Natural killer cell (primary cell): ENCODE measurements around the gene CCAR1. TPM values are rescaled to one million over a fixed set of nuclear protein-coding genes. Genes with fewer than 3 reads are reported as not detected.

Experiments
- ATAC-seq, 3 donors: fragments of 150-1000 bp in 2 of 3; fragments of 200-7000 bp in 1 of 3; cut with Tn5 transposase; 1 replicate in 1 of 3; 2 replicates in 2 of 3; pipeline ENCODE4 v1.10.0; 2021; ENCODE audit warnings: mild to moderate bottlenecking in 2 of 3, moderate library complexity in 2 of 3
- DNase-seq, 2 donors: peaks; one replicate each; pipeline versions ENCODE4 v3.0.0 to v3.0.0-alpha.2; 2013 to 2021; ENCODE audit warnings: mixed read lengths in 1 of 2
- H3K27ac ChIP-seq: one replicate; pipeline ENCODE4 v1.5.1; 2013; ENCODE audit warnings: mild to moderate bottlenecking, low read length
- H3K27me3 ChIP-seq: one replicate; pipeline ENCODE4 v1.6.1; 2013; ENCODE audit warnings: low read length; ENCODE audit not compliant: control insufficient read depth, insufficient read depth
- H3K36me3 ChIP-seq: one replicate; pipeline ENCODE4 v1.6.1; 2013; ENCODE audit warnings: low read length; ENCODE audit not compliant: control insufficient read depth, insufficient read depth
- H3K4me1 ChIP-seq: one replicate; pipeline ENCODE4 v1.6.1; 2013; ENCODE audit warnings: low read length; ENCODE audit not compliant: control insufficient read depth, insufficient read depth
- H3K4me3 ChIP-seq: one replicate; pipeline ENCODE4 v1.5.1; 2013; ENCODE audit warnings: low read length
- H3K9me3 ChIP-seq: one replicate; pipeline ENCODE4 v1.6.1; 2013; ENCODE audit warnings: low read length; ENCODE audit not compliant: control insufficient read depth, insufficient read depth
- H3K27ac Mint-ChIP-seq, 2 donors: one replicate each; pipeline ENCODE4 v1.8.0; 2022; ENCODE audit warnings: mild to moderate bottlenecking in 2 of 2, mixed read lengths in 2 of 2, moderate library complexity in 1 of 2
- H3K27me3 Mint-ChIP-seq, 2 donors: one replicate each; pipeline ENCODE4 v1.8.0; 2022; ENCODE audit warnings: low read depth in 2 of 2, mixed read lengths in 2 of 2
- H3K36me3 Mint-ChIP-seq: one replicate; pipeline ENCODE4 v1.8.0; 2022; ENCODE audit warnings: mixed read lengths
- H3K4me1 Mint-ChIP-seq, 2 donors: one replicate each; pipeline ENCODE4 v1.8.0; 2022; ENCODE audit warnings: mixed read lengths in 2 of 2
- H3K4me3 Mint-ChIP-seq: one replicate; pipeline ENCODE4 v1.8.0; 2022; ENCODE audit warnings: mild to moderate bottlenecking, moderate library complexity, mixed read lengths
- H3K9me3 Mint-ChIP-seq, 2 donors: one replicate each; pipeline ENCODE4 v1.8.0; 2022; ENCODE audit warnings: mixed read lengths in 2 of 2
- WGBS: methylation state at CpG from one replicate; pipeline ENCODE4 v1.1.7; 2013; ENCODE audit warnings: missing lambda C conversion rate; ENCODE audit not compliant: insufficient coverage; 5-methylcytosine and 5-hydroxymethylcytosine counted together
- intact Hi-C: fragments of 100-400 bp; cut with micrococcal nuclease; formaldehyde crosslinking; loops from one replicate; pipeline ENCODE4 v1.14.2; 2022
- total RNA-seq, 4 donors: library from RNA; stranded (reverse); fragments of 120-200 nt in 1 of 4; gene quantifications; one replicate each; pipeline versions ENCODE4 v1.2.3 to v1.2.4, GENCODE V29; 2013 to 2022
- TF ChIP-seq, protein P1 (sequence below): fragments of 200-600 bp; IDR thresholded peaks from one replicate; pipeline ENCODE4 v1.8.0; 2022; ENCODE audit warnings: antibody characterized with exemption

Gene CCAR1
- total RNA-seq, 3 donors from 2014 or later (not counting 1 experiment from before 2014, with no cell fraction given) = 73.7 to 84.1 (median 77.6) TPM

DNA sequence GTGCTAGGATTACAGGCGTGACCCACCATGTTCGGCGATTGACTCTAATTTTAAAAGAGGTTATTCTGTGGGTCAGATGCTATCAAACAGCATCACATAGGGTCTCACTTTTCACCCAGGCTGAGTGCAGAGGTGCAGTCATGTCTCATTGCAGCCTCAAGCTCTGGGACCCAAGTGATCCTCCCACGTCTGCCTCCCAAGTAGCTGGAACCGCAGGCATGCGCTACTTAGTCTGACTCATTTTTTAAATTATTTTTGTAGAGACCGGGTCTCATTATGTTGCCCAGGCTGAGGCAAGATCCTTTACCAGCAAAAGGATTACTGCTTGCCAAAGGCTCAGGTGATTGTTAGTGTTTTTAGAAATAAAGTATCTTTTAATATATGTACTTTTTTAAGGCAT is 63.4 kb downstream of the CCAR1 start:
- TF ChIP-seq, protein P1, sequence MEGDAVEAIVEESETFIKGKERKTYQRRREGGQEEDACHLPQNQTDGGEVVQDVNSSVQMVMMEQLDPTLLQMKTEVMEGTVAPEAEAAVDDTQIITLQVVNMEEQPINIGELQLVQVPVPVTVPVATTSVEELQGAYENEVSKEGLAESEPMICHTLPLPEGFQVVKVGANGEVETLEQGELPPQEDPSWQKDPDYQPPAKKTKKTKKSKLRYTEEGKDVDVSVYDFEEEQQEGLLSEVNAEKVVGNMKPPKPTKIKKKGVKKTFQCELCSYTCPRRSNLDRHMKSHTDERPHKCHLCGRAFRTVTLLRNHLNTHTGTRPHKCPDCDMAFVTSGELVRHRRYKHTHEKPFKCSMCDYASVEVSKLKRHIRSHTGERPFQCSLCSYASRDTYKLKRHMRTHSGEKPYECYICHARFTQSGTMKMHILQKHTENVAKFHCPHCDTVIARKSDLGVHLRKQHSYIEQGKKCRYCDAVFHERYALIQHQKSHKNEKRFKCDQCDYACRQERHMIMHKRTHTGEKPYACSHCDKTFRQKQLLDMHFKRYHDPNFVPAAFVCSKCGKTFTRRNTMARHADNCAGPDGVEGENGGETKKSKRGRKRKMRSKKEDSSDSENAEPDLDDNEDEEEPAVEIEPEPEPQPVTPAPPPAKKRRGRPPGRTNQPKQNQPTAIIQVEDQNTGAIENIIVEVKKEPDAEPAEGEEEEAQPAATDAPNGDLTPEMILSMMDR = no peak
- intact Hi-C loops = no loop called here
- H3K27ac ChIP-seq = no peak overlapping the region
- no peaks in the 10 kb centered on the region for H3K27me3 Mint-ChIP-seq
- no peak overlapping the region for H3K4me3 ChIP-seq
- H3K27me3 ChIP-seq = no peaks in the 10 kb centered on the region
- H3K4me1 Mint-ChIP-seq = peaks cover 5 to 8% of the 10 kb centered on the region in 2 donors
- H3K36me3 Mint-ChIP-seq = peaks cover 20% of the 10 kb centered on the region
- H3K27ac Mint-ChIP-seq = no peak overlapping the region
- WGBS = 95% methylated on average over 7 of the region's 7 CpGs
- no peaks in the 10 kb centered on the region for H3K4me1 ChIP-seq
- no peaks in the 10 kb centered on the region for H3K9me3 Mint-ChIP-seq
- H3K36me3 ChIP-seq = peaks cover 51% of the 10 kb centered on the region
- no peak for DNase-seq
- no peak for ATAC-seq
- H3K4me3 Mint-ChIP-seq = no peak overlapping the region
- H3K9me3 ChIP-seq = no peaks in the 10 kb centered on the region

DNA sequence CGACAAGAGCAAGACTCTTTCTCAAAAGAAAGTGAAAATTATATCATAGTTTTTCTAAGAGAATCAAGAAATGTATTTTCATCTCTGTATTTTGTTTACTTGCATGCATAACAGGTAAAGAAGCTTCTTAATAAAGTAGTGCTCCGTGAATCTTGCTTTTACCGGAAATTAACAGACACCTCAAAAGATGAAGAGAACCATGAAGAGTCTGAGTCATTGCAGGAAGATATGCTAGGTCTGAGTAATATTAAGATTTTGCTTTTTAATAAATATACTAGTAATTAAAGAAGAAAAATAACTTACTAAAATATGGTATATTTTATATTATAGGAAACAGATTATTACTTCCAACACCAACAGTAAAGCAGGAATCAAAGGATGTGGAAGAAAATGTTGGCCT is 66.8 kb downstream of the CCAR1 start:
- Histone ChIP-seq H3K36me3 (peaks cover 60% of the 10 kb centered on the region), H3K27ac (no peak overlapping the region), H3K4me3 (no peak overlapping the region), H3K4me1 (no peaks in the 10 kb centered on the region), H3K27me3 (no peaks in the 10 kb centered on the region), H3K9me3 (no peaks in the 10 kb centered on the region)
- ATAC-seq (no peak), DNase-seq (no peak)
- intact Hi-C loops = no loop called here
- Mint-ChIP-seq H3K27me3 (no peaks in the 10 kb centered on the region), H3K9me3 (no peaks in the 10 kb centered on the region), H3K27ac (no peak overlapping the region), H3K4me3 (no peak overlapping the region), H3K36me3 (peaks cover 20% of the 10 kb centered on the region), H3K4me1 (peaks cover 0 to 5% of the 10 kb centered on the region in 2 donors)
- TF ChIP-seq, protein P1 = no peak
- WGBS = 81% methylated on average over 3 of the region's 3 CpGs

DNA sequence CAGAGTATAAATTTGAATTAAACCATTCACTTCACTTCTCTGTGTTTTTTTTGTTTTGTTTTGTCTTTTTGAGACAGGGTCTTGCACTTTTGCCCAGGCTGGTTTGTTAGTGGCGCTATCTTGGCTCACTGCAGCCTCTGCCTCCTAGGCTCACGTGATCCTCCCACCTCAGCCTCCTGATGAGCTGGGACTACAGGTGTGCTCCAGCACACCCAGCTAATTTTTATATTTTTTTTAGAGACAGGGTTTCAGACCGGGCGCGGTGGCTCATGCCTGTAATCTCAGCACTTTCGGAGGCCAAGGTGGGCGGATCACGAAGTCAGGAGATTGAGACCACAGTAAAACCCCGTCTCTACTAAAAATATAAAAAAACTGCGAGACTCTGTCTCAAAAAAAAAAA is 69.4 kb downstream of the CCAR1 start:
- no peaks in the 10 kb centered on the region for H3K27me3 Mint-ChIP-seq
- WGBS = 93% methylated on average over 10 of the region's 10 CpGs
- no peaks in the 10 kb centered on the region for H3K9me3 Mint-ChIP-seq
- Histone ChIP-seq H3K36me3 (peaks cover 60% of the 10 kb centered on the region), H3K4me1 (no peaks in the 10 kb centered on the region), H3K4me3 (no peak overlapping the region), H3K27me3 (no peaks in the 10 kb centered on the region), H3K27ac (no peak overlapping the region), H3K9me3 (no peaks in the 10 kb centered on the region)
- peaks cover 0 to 5% of the 10 kb centered on the region in 2 donors for H3K4me1 Mint-ChIP-seq
- H3K36me3 Mint-ChIP-seq = peaks cover 18% of the 10 kb centered on the region
- H3K4me3 Mint-ChIP-seq = no peak overlapping the region
- intact Hi-C loops = no loop called here
- DNase-seq (no peak), ATAC-seq (no peak)
- no peak overlapping the region for H3K27ac Mint-ChIP-seq
- TF ChIP-seq, protein P1 = no peak

DNA sequence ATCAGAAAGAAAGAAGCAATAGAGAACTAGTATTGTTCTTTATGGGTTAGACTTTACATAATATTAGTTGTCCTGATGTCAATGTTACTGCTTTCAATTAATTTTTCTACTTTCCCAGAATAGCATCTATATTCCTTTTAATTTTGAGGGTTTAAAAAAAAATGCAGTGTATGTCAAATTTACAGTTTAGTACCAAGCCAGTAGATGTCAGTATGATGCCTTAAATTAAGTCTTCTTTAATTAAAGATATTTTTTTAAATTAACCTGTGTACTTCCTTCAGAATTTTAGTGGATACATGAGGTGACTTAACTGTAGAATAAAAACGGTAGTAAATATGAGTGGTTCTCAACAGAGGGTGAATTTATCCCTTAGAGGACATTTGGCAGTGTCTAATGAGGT is 71.1 kb downstream of the CCAR1 start:
- intact Hi-C loops = no loop called here
- H3K4me1 ChIP-seq = no peaks in the 10 kb centered on the region
- no peaks in the 10 kb centered on the region for H3K9me3 ChIP-seq
- peak in 1 of 2 donors; percentile 15 for DNase-seq
- no peaks in the 10 kb centered on the region for H3K27me3 ChIP-seq
- no peaks in the 10 kb centered on the region for H3K27me3 Mint-ChIP-seq
- TF ChIP-seq, protein P1 = no peak
- peaks cover 1% of the 10 kb centered on the region for H3K36me3 Mint-ChIP-seq
- 81% methylated on average over 1 of the region's 1 CpG for WGBS
- no peaks in the 10 kb centered on the region for H3K4me1 Mint-ChIP-seq
- H3K4me3 ChIP-seq = no peak overlapping the region
- no peak overlapping the region for H3K4me3 Mint-ChIP-seq
- peaks cover 44% of the 10 kb centered on the region for H3K36me3 ChIP-seq
- H3K27ac ChIP-seq = no peak overlapping the region
- H3K9me3 Mint-ChIP-seq = no peaks in the 10 kb centered on the region
- no peak overlapping the region for H3K27ac Mint-ChIP-seq
- ATAC-seq = no peak
